Panc1 (cell line): Measurements from ENCODE around the gene SSBP3. TPM values are rescaled to one million over a fixed set of nuclear protein-coding genes. Genes with fewer than 3 reads are reported as not detected.

Experiments
- ATAC-seq: fragments of 200-7000 bp; cut with Tn5 transposase; 2 replicates; pipeline ENCODE4 v1.9.1; 2020; ENCODE audit warnings: mild to moderate bottlenecking, moderate library complexity
- BruUV-seq: library from RNA; stranded (reverse); fragments of 400-500 nt; replicated peaks from 2 replicates; lab custom pipeline; 2021; lab: Mats Ljungman, UMichigan
- CTCF ChIA-PET: fragments of 300-600 bp; sonication (Branson Sonifier 250); formaldehyde crosslinking; loops from one replicate; lab custom pipeline; 2022; ENCODE audit warnings: antibody characterized with exemption; lab: Charles Lee
- POLR2A ChIA-PET: fragments of 300-600 bp; sonication (Branson Sonifier 250); formaldehyde crosslinking; loops from one replicate; lab custom pipeline; 2022; ENCODE audit warnings: antibody characterized with exemption; lab: Charles Lee
- DNase-seq: peaks from one replicate; pipeline ENCODE4 v3.0.0-alpha.2; 2010; ENCODE audit warnings: low read depth, low spot score
- H3K27ac ChIP-seq: 2 replicates; pipeline ENCODE4 v1.5.1; 2011; ENCODE audit warnings: mild to moderate bottlenecking, low read length, inconsistent platforms
- H3K27me3 ChIP-seq: fragments of 200-500 bp; sonication (Bioruptor generic); 2 replicates; pipeline ENCODE4 v1.6.0; 2014; ENCODE audit warnings: low read length, inconsistent platforms; ENCODE audit not compliant: control insufficient read depth, insufficient read depth
- H3K36me3 ChIP-seq: fragments of 200-500 bp; sonication (Bioruptor generic); 2 replicates; pipeline ENCODE4 v1.5.1; 2014; ENCODE audit warnings: inconsistent platforms, mild to moderate bottlenecking, low read length, moderate library complexity; ENCODE audit not compliant: control insufficient read depth, insufficient read depth
- H3K4me1 ChIP-seq: 2 replicates; pipeline ENCODE4 v1.5.1; 2011; ENCODE audit warnings: inconsistent platforms, mild to moderate bottlenecking, low read length, moderate library complexity; ENCODE audit not compliant: control insufficient read depth, insufficient read depth
- H3K4me3 ChIP-seq, 2 experiments: 2 replicates each; pipeline ENCODE4 v1.5.1; 2011 to 2012; ENCODE audit warnings: low read depth in 2 of 2, low read length in 2 of 2, mild to moderate bottlenecking in 2 of 2, inconsistent platforms in 1 of 2, moderate library complexity in 1 of 2
- H3K9me3 ChIP-seq: fragments of 200-500 bp; sonication (Bioruptor generic); 2 replicates; pipeline ENCODE4 v1.5.1; 2014; ENCODE audit warnings: low read depth, mild to moderate bottlenecking, inconsistent platforms, low read length, moderate library complexity; ENCODE audit not compliant: control insufficient read depth, insufficient read depth
- POLR2AphosphoS5 ChIP-seq: IDR thresholded peaks from 2 replicates; pipeline ENCODE4 v1.6.1; 2012; ENCODE audit warnings: mild to moderate bottlenecking, low read depth, low read length, moderate library complexity
- REST ChIP-seq, 2 experiments: IDR thresholded peaks; 2 replicates each; pipeline ENCODE4 v1.6.1; 2011 to 2012; ENCODE audit warnings: low read depth in 2 of 2, control low read depth in 1 of 2, low read length in 1 of 2, mild to moderate bottlenecking in 1 of 2, moderate library complexity in 1 of 2; ENCODE audit not compliant: insufficient read depth in 1 of 2
- SIN3A ChIP-seq: IDR thresholded peaks from 2 replicates; pipeline ENCODE4 v1.6.1; 2012; ENCODE audit warnings: low read depth, mild to moderate bottlenecking, low read length, moderate library complexity, borderline replicate concordance; ENCODE audit not compliant: insufficient read depth
- TCF7L2 ChIP-seq: IDR thresholded peaks from 2 replicates; pipeline ENCODE4 v1.6.1; 2011; ENCODE audit warnings: mild to moderate bottlenecking, low read depth, low read length, inconsistent platforms
- in situ Hi-C: cut with HindIII; loops from 2 replicates; pipeline ENCODE4 v1.10.0; 2016; ENCODE audit warnings: low sequenced_read_pairs, low pct_unique_long_range_greater_than_20kb
- intact Hi-C: fragments of 100-400 bp; cut with micrococcal nuclease; formaldehyde crosslinking; loops from one replicate; pipeline ENCODE4 v1.10.0; 2022; ENCODE audit not compliant: unreplicated experiment
- total RNA-seq: library from RNA; stranded (reverse); gene quantifications from one replicate; pipeline ENCODE4 v1.2.1, GENCODE V29; 2021; ENCODE audit not compliant: unreplicated experiment
- TF ChIP-seq, protein P1 (sequence below): fragments of 450-650 bp; IDR thresholded peaks from 2 replicates; pipeline ENCODE4 v1.5.1; 2017; ENCODE audit warnings: mild to moderate bottlenecking

Gene SSBP3
- total RNA-seq, 1 experiment from 2014 or later = 22.5 TPM

GRCh38 chr1:54399765-54400164, 6.4 kb downstream of the SSBP3 start:
- H3K36me3 ChIP-seq = no peaks in the 10 kb centered on the region; the same call in 1 of the 2 replicates
- no peak for TF ChIP-seq REST (IDR thresholded peaks at IDR 0.05; ENCODE audit: insufficient read depth in 1 of 2, low read depth in 2 of 2, low read length in 1 of 2)
- intact Hi-C loops (no loop called here), in situ Hi-C loops (no loop called here)
- H3K27me3 ChIP-seq = no peaks in the 10 kb centered on the region
- peaks cover 17% of the 10 kb centered on the region for H3K4me1 ChIP-seq
- CTCF ChIA-PET = no interaction called here
- POLR2A ChIA-PET = no interaction called here
- H3K9me3 ChIP-seq = no peaks in the 10 kb centered on the region
- ATAC-seq = no peak
- H3K27ac ChIP-seq = no peak overlapping the region
- no TSS peak for BruUV-seq
- H3K4me3 ChIP-seq = no peak overlapping the region
- no peak for DNase-seq

GRCh38 chr1:54398963-54399528, 7.1 kb downstream of the SSBP3 start:
- CTCF ChIA-PET = no interaction called here

More at GRCh38 chr1:54398963-54399528, 7.1 kb downstream of the SSBP3 start:
- TF ChIP-seq, protein P1, sequence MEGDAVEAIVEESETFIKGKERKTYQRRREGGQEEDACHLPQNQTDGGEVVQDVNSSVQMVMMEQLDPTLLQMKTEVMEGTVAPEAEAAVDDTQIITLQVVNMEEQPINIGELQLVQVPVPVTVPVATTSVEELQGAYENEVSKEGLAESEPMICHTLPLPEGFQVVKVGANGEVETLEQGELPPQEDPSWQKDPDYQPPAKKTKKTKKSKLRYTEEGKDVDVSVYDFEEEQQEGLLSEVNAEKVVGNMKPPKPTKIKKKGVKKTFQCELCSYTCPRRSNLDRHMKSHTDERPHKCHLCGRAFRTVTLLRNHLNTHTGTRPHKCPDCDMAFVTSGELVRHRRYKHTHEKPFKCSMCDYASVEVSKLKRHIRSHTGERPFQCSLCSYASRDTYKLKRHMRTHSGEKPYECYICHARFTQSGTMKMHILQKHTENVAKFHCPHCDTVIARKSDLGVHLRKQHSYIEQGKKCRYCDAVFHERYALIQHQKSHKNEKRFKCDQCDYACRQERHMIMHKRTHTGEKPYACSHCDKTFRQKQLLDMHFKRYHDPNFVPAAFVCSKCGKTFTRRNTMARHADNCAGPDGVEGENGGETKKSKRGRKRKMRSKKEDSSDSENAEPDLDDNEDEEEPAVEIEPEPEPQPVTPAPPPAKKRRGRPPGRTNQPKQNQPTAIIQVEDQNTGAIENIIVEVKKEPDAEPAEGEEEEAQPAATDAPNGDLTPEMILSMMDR = no peak
- TF ChIP-seq SIN3A = no peak
- no peak for TF ChIP-seq TCF7L2
- TF ChIP-seq REST (IDR thresholded peaks at IDR 0.05; ENCODE audit: insufficient read depth in 1 of 2, low read depth in 2 of 2, low read length in 1 of 2) = no peak
- no peak for TF ChIP-seq POLR2AphosphoS5
- no peaks in the 10 kb centered on the region for H3K9me3 ChIP-seq
- DNase-seq (no peak), ATAC-seq (no peak)
- in situ Hi-C loops (no loop called here), intact Hi-C loops (no loop called here)
- peaks cover 13% of the 10 kb centered on the region for H3K4me1 ChIP-seq
- POLR2A ChIA-PET = no interaction called here
- no TSS peak for BruUV-seq
- H3K4me3 ChIP-seq = no peak overlapping the region
- H3K36me3 ChIP-seq = no peaks in the 10 kb centered on the region; the same call in 1 of the 2 replicates
- H3K27me3 ChIP-seq = no peaks in the 10 kb centered on the region
- H3K27ac ChIP-seq = no peak overlapping the region
